ENCODE data around the gene CHST9.

DNA sequence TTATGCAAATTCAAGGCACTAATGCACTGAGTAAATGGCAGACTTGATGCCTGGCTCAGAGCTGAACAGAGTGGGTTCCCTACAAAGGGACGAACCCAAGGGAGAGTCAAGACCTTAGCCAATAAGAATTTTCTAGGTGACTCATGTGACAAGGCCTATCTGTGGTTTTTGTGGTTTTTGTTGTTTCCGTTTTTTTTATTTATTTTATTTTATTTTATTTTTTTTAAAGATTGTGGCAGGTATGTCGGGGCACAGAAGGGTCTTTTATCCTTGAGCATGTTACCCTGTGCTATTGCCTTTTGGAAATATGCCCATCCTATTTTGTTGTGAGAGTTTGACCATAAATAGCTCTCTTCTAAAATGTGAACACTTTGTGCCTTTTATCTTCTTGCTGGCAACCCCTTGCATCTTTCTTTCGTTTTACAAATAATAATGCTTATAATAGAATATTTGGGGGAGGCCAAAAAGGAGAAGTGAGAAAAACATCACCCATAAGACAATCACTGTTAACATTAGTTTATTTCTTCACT, 206.2 kb downstream of the CHST9 start:
- TF ChIP-seq, protein P1, sequence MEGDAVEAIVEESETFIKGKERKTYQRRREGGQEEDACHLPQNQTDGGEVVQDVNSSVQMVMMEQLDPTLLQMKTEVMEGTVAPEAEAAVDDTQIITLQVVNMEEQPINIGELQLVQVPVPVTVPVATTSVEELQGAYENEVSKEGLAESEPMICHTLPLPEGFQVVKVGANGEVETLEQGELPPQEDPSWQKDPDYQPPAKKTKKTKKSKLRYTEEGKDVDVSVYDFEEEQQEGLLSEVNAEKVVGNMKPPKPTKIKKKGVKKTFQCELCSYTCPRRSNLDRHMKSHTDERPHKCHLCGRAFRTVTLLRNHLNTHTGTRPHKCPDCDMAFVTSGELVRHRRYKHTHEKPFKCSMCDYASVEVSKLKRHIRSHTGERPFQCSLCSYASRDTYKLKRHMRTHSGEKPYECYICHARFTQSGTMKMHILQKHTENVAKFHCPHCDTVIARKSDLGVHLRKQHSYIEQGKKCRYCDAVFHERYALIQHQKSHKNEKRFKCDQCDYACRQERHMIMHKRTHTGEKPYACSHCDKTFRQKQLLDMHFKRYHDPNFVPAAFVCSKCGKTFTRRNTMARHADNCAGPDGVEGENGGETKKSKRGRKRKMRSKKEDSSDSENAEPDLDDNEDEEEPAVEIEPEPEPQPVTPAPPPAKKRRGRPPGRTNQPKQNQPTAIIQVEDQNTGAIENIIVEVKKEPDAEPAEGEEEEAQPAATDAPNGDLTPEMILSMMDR (IDR thresholded peaks at IDR 0.05; ENCODE audit: poor library complexity): no peak
- no peak for TF ChIP-seq EZH2 (IDR thresholded peaks at IDR 0.05; ENCODE audit: borderline replicate concordance)

All from hepatocyte (in vitro differentiated cells).